SK-N-SH treated with all-trans-retinoic acid at 6 μM for 48 hours (cell line): ENCODE results near the gene NAIF1.

ENCODE experiments used
- ATAC-seq: fragments of 200-7000 bp; cut with Tn5 transposase; 3 replicates; pipeline ENCODE4 v1.9.1; 2020; ENCODE audit warnings: mild to moderate bottlenecking, moderate library complexity
- ARNTL ChIP-seq: fragments of 450-650 bp; formaldehyde crosslinking; IDR thresholded peaks from 2 replicates; pipeline ENCODE4 v1.5.0; 2020; ENCODE audit warnings: low read depth, mild to moderate bottlenecking, moderate library complexity, borderline replicate concordance
- BACH2 ChIP-seq: fragments of 250-450 bp; sonication (Bioruptor Pico); IDR thresholded peaks from 2 replicates; pipeline ENCODE4 v1.9.0; 2021; ENCODE audit warnings: mild to moderate bottlenecking, borderline replicate concordance
- CREB5 ChIP-seq: fragments of 250-450 bp; sonication (Bioruptor Pico); IDR thresholded peaks from 2 replicates; pipeline ENCODE4 v1.5.1; 2020; ENCODE audit warnings: low read depth, mild to moderate bottlenecking, moderate library complexity
- CSDC2 ChIP-seq: fragments of 250-450 bp; sonication (Bioruptor Pico); IDR thresholded peaks from 2 replicates; pipeline ENCODE4 v1.5.0; 2020; ENCODE audit warnings: mild to moderate bottlenecking, moderate library complexity
- ESRRG ChIP-seq: fragments of 250-450 bp; sonication (Bioruptor Pico); IDR thresholded peaks from 2 replicates; pipeline ENCODE4 v1.6.1; 2021; ENCODE audit warnings: mild to moderate bottlenecking
- GLIS3 ChIP-seq: fragments of 250-450 bp; sonication (Bioruptor Pico); IDR thresholded peaks from 2 replicates; pipeline ENCODE4 v1.5.0; 2020; ENCODE audit warnings: mild to moderate bottlenecking, moderate library complexity
- ISL1 ChIP-seq: fragments of 250-450 bp; sonication (Bioruptor Pico); IDR thresholded peaks from 2 replicates; pipeline ENCODE4 v2.1.2; 2022; ENCODE audit warnings: mild to moderate bottlenecking, moderate library complexity
- OSR1 ChIP-seq: fragments of 250-450 bp; sonication (Bioruptor Pico); IDR thresholded peaks from 2 replicates; pipeline ENCODE4 v1.8.0; 2022; ENCODE audit warnings: moderate library complexity, mild to moderate bottlenecking, inconsistent platforms
- RARB ChIP-seq: fragments of 250-450 bp; sonication (Bioruptor Pico); IDR thresholded peaks from 2 replicates; pipeline ENCODE4 v1.8.0; 2021; ENCODE audit warnings: mild to moderate bottlenecking, moderate library complexity
- SNAI2 ChIP-seq: fragments of 250-450 bp; sonication (Bioruptor Pico); IDR thresholded peaks from 2 replicates; pipeline ENCODE4 v1.5.0; 2020; ENCODE audit warnings: mild to moderate bottlenecking, moderate library complexity
- ZC3H10 ChIP-seq: fragments of 250-450 bp; sonication (Bioruptor Pico); IDR thresholded peaks from 2 replicates; pipeline ENCODE4 v1.5.1; 2021; ENCODE audit warnings: mild to moderate bottlenecking, moderate library complexity
- ZFP3 ChIP-seq: fragments of 250-450 bp; sonication (Bioruptor Pico); IDR thresholded peaks from 2 replicates; pipeline ENCODE4 v1.5.0; 2020; ENCODE audit warnings: mild to moderate bottlenecking, moderate library complexity
- ZFP30 ChIP-seq: fragments of 450-650 bp; formaldehyde crosslinking; IDR thresholded peaks from 2 replicates; pipeline ENCODE4 v1.5.0; 2022; ENCODE audit warnings: mild to moderate bottlenecking, moderate library complexity
- ZNF565 ChIP-seq: fragments of 450-650 bp; formaldehyde crosslinking; conservative IDR thresholded peaks from 2 replicates; pipeline ENCODE4 v1.5.0; 2020; ENCODE audit warnings: low read depth, mild to moderate bottlenecking, moderate library complexity
- ZNF8 ChIP-seq: fragments of 450-650 bp; formaldehyde crosslinking; IDR thresholded peaks from 2 replicates; pipeline ENCODE4 v1.5.0; 2020; ENCODE audit warnings: mild to moderate bottlenecking, moderate library complexity
- TF ChIP-seq, protein P1 (sequence below): fragments of 250-450 bp; sonication (Bioruptor Pico); IDR thresholded peaks from 2 replicates; pipeline ENCODE4 v1.5.1; 2021; ENCODE audit warnings: mild to moderate bottlenecking, moderate library complexity
- TF ChIP-seq, protein P2 (sequence below): fragments of 250-450 bp; sonication (Bioruptor Pico); IDR thresholded peaks from 2 replicates; pipeline ENCODE4 v1.8.0; 2021; ENCODE audit warnings: low read depth, mild to moderate bottlenecking, moderate library complexity, borderline replicate concordance

Gene NAIF1

DNA sequence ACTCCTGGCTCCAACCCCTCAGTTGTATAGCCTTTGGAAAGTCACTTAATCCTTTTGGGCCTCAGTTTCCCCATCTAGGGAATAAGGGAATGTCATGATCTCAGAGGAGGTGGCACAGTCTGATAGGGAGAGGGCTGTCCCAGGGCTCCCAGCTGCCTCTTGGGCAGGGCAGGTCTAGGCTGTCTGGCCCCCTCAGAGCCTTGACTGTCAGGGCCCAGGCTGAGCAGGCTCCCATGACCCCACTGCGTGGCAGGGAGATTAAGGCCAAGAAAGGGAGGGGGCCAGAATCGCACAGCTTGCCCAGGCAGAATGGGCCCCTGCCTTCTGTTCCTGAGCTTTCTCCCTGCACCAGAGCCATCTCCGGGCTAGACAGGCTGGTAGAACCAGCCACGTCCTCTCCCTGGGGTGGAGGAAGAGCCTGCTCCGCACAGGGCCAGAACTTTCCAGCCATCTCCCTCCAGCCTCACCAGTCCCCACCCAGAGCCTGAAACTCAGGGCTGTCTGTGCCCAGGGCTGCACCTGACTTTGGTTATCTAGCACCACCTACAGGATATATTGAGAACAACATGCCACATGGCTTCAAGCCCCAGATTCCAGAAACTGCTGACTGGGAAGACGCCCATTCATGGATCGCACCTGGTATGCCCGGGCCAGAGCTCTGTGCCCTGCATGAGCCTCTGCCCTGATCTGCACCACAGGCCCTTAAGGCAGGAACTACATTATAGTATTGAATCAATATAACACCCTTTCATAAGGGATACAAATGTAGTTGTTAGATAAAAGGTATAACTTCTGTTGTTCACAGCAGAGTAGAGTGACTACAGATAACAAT is 32.1 kb downstream of the NAIF1 start:
- TF ChIP-seq GLIS3 (CRISPR knock-in tag) (no peak), ZFP30 (no peak), ESRRG (CRISPR knock-in tag) (no peak), CREB5 (CRISPR knock-in tag) (no peak), CSDC2 (no peak)
- TF ChIP-seq, all 23 proteins: peak for 0
- peak; percentile 98 for ATAC-seq

- ATAC-seq: no peak
- TF ChIP-seq ISL1: no peak
- no peak for TF ChIP-seq OSR1 (CRISPR knock-in tag)
- TF ChIP-seq ZFP3 (CRISPR knock-in tag): no peak
- TF ChIP-seq ARNTL (CRISPR knock-in tag): no peak
- TF ChIP-seq ZNF565 (CRISPR knock-in tag): no peak
- TF ChIP-seq GLIS3 (CRISPR knock-in tag): no peak
Measured at GRCh38 chr9:128033609-128034008, 33.5 kb downstream of the NAIF1 start.

GRCh38 chr9:128027705-128028104 is 39.4 kb downstream of the NAIF1 start:
- ATAC-seq: no peak
- no peak for TF ChIP-seq ARNTL (CRISPR knock-in tag)
- 0 out of 2 replicates have a peak, but pooled peaks have one; percentile 9 for TF ChIP-seq ISL1
- TF ChIP-seq, all 23 proteins: peak for 1

GRCh38 chr9:128026773-128027541 is 40.2 kb downstream of the NAIF1 start:
- TF ChIP-seq ESRRG (CRISPR knock-in tag) (no peak), BACH2 (no peak), ZFP3 (CRISPR knock-in tag) (no peak), SNAI2 (CRISPR knock-in tag) (no peak)
- TF ChIP-seq, protein P1, sequence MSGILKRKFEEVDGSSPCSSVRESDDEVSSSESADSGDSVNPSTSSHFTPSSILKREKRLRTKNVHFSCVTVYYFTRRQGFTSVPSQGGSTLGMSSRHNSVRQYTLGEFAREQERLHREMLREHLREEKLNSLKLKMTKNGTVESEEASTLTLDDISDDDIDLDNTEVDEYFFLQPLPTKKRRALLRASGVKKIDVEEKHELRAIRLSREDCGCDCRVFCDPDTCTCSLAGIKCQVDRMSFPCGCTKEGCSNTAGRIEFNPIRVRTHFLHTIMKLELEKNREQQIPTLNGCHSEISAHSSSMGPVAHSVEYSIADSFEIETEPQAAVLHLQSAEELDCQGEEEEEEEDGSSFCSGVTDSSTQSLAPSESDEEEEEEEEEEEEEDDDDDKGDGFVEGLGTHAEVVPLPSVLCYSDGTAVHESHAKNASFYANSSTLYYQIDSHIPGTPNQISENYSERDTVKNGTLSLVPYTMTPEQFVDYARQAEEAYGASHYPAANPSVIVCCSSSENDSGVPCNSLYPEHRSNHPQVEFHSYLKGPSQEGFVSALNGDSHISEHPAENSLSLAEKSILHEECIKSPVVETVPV: no peak
- TF ChIP-seq, all 23 proteins: peak for 0
- ATAC-seq: peak; percentile 31; the same call in 2 of the 3 replicates

DNA sequence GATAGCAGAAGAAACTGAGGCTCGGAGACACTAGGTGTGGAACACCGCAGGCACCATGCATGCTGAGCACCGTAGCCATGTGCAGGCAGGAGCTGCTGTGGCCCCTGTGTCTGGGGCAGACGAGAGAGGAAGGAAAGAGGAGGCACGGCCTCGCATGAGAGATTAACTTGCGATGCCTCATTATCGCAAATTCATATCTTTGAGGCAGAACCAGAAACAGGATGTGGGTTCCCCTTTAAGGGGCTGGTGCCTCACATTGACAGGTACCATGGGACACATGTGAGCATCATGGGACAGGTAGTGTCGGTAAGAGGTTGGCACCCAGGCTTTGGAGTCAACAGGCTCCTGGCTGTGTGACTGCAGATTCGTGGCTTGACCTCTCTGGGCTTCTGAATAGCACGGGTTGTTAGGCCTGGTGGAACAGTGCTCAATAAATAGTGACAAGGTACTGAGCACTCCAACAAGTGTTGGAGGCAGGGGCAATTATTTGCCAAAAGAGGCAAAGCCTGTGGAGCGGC is 40.8 kb downstream of the NAIF1 start:
- ATAC-seq: no peak
- no peak for TF ChIP-seq GLIS3 (CRISPR knock-in tag)
- no peak for TF ChIP-seq CREB5 (CRISPR knock-in tag)
- TF ChIP-seq RARB (CRISPR knock-in tag): no peak
- no peak for TF ChIP-seq BACH2
- no peak for TF ChIP-seq ZC3H10
- TF ChIP-seq, protein P2, sequence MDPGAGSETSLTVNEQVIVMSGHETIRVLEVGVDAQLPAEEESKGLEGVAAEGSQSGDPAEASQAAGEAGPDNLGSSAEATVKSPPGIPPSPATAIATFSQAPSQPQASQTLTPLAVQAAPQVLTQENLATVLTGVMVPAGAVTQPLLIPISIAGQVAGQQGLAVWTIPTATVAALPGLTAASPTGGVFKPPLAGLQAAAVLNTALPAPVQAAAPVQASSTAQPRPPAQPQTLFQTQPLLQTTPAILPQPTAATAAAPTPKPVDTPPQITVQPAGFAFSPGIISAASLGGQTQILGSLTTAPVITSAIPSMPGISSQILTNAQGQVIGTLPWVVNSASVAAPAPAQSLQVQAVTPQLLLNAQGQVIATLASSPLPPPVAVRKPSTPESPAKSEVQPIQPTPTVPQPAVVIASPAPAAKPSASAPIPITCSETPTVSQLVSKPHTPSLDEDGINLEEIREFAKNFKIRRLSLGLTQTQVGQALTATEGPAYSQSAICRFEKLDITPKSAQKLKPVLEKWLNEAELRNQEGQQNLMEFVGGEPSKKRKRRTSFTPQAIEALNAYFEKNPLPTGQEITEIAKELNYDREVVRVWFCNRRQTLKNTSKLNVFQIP (CRISPR knock-in tag): no peak
- no peak for TF ChIP-seq ZNF8 (CRISPR knock-in tag)
- TF ChIP-seq ZFP3 (CRISPR knock-in tag): no peak
- TF ChIP-seq ZNF565 (CRISPR knock-in tag): no peak
- TF ChIP-seq, protein P1: no peak
- no peak for TF ChIP-seq OSR1 (CRISPR knock-in tag)
- TF ChIP-seq ZFP30: no peak
- TF ChIP-seq ISL1: no peak
